AML-193 (cell line): ENCODE results near the gene MORN5.

Experiments used
- DNase-seq, 2 experiments: peaks; one replicate each; lab custom pipeline; 2025; lab: John Stamatoyannopoulos, UW

MORN5 gene

GRCh38 chr9:122191584-122191983 is 31.9 kb downstream of the MORN5 start:
- DNase-seq: no peak

- no peak for DNase-seq
Observed at GRCh38 chr9:122192261-122192875, 32.7 kb downstream of the MORN5 start.

- DNase-seq: no peak
Observed at GRCh38 chr9:122192914-122193525, 33.3 kb downstream of the MORN5 start.

GRCh38 chr9:122193651-122194050 is 33.9 kb downstream of the MORN5 start:
- no peak for DNase-seq

GRCh38 chr9:122195875-122196274 is 36.2 kb downstream of the MORN5 start:
- DNase-seq: no peak

GRCh38 chr9:122197426-122197825 is 37.7 kb downstream of the MORN5 start:
- no peak for DNase-seq

- DNase-seq: no peak
Observed at GRCh38 chr9:122197882-122198281, 38.2 kb downstream of the MORN5 start.

- DNase-seq: no peak
Observed at GRCh38 chr9:122200960-122201595, 41.4 kb downstream of the MORN5 start.

GRCh38 chr9:122201641-122202040 is 41.9 kb downstream of the MORN5 start:
- DNase-seq: no peak

- no peak for DNase-seq
Observed at GRCh38 chr9:122202111-122202510, 42.4 kb downstream of the MORN5 start.

- no peak for DNase-seq
Observed at GRCh38 chr9:122204055-122204454, 44.3 kb downstream of the MORN5 start.

- DNase-seq: no peak
Observed at GRCh38 chr9:122204491-122204890, 44.8 kb downstream of the MORN5 start.

- DNase-seq: no peak
Observed at GRCh38 chr9:122205176-122205575, 45.5 kb downstream of the MORN5 start.

- DNase-seq: no peak
Observed at GRCh38 chr9:122206118-122207046, 46.7 kb downstream of the MORN5 start.

- no peak for DNase-seq
Observed at GRCh38 chr9:122207096-122207495, 47.4 kb downstream of the MORN5 start.

- no peak for DNase-seq
Observed at GRCh38 chr9:122209451-122209850, 49.7 kb downstream of the MORN5 start.

GRCh38 chr9:122212473-122213004 is 52.8 kb downstream of the MORN5 start:
- no peak for DNase-seq

- no peak for DNase-seq
Observed at GRCh38 chr9:122213102-122213588, 53.4 kb downstream of the MORN5 start.

GRCh38 chr9:122213589-122214413 is 54.1 kb downstream of the MORN5 start:
- DNase-seq: no peak

- no peak for DNase-seq
Observed at GRCh38 chr9:122214507-122214906, 54.8 kb downstream of the MORN5 start.

- DNase-seq: no peak
Observed at GRCh38 chr9:122215663-122216062, 56.0 kb downstream of the MORN5 start.
